H9 (cell line): ENCODE measurements around the gene FAM193B. TPM values are rescaled to one million over a fixed set of nuclear protein-coding genes. Genes with fewer than 3 reads are reported as not detected.

Source experiments
- DNase-seq: peaks from one replicate; pipeline ENCODE4 v3.0.0-alpha.2; 2017
- H2AFZ ChIP-seq: one replicate; pipeline ENCODE4 v1.6.1; 2013; ENCODE audit warnings: mild to moderate bottlenecking, low read length, control low read depth, moderate library complexity
- H2AK5ac ChIP-seq: 2 replicates; pipeline ENCODE4 v1.6.1; 2013; ENCODE audit warnings: low read length, control low read depth, mixed read lengths; ENCODE audit not compliant: insufficient read length
- H2BK120ac ChIP-seq: one replicate; pipeline ENCODE4 v1.6.1; 2013; ENCODE audit warnings: low read depth, mild to moderate bottlenecking, low read length, control low read depth, inconsistent platforms; ENCODE audit not compliant: poor library complexity, severe bottlenecking
- H2BK12ac ChIP-seq: 2 replicates; pipeline ENCODE4 v1.6.1; 2013; ENCODE audit warnings: low read length, control low read depth, mixed read lengths, low read depth; ENCODE audit not compliant: insufficient read length
- H2BK15ac ChIP-seq: 2 replicates; pipeline ENCODE4 v1.6.1; 2013; ENCODE audit warnings: low read depth, low read length, control low read depth
- H2BK20ac ChIP-seq: one replicate; pipeline ENCODE4 v1.6.1; 2013; ENCODE audit warnings: low read depth, mild to moderate bottlenecking, low read length, control low read depth, inconsistent platforms; ENCODE audit not compliant: poor library complexity, severe bottlenecking
- H2BK5ac ChIP-seq: 2 replicates; pipeline ENCODE4 v1.6.1; 2013; ENCODE audit warnings: low read length, control low read depth, mixed read lengths; ENCODE audit not compliant: insufficient read length
- H3K14ac ChIP-seq: 2 replicates; pipeline ENCODE4 v1.6.1; 2013; ENCODE audit warnings: low read length, control low read depth; ENCODE audit not compliant: insufficient read depth
- H3K18ac ChIP-seq: 2 replicates; pipeline ENCODE4 v1.6.1; 2013; ENCODE audit warnings: low read depth, mild to moderate bottlenecking, mixed read lengths, low read length, control low read depth; ENCODE audit not compliant: insufficient read length
- H3K23ac ChIP-seq: 2 replicates; pipeline ENCODE4 v1.6.1; 2013; ENCODE audit warnings: low read length, control low read depth, mixed read lengths, low read depth; ENCODE audit not compliant: insufficient read length
- H3K23me2 ChIP-seq: 2 replicates; pipeline ENCODE4 v1.6.1; 2013; ENCODE audit warnings: low read depth, mild to moderate bottlenecking, mixed read lengths, low read length, control low read depth; ENCODE audit not compliant: insufficient read length, poor library complexity, severe bottlenecking
- H3K27ac ChIP-seq: 2 replicates; pipeline ENCODE4 v1.5.1; 2013; ENCODE audit warnings: low read length, control low read depth, mixed read lengths, low read depth; ENCODE audit not compliant: insufficient read length
- H3K27me3 ChIP-seq: 2 replicates; pipeline ENCODE4 v1.6.1; 2013; ENCODE audit warnings: low read length, control low read depth, inconsistent platforms; ENCODE audit not compliant: insufficient read depth
- H3K4ac ChIP-seq: 2 replicates; pipeline ENCODE4 v1.6.1; 2013; ENCODE audit warnings: low read depth, mild to moderate bottlenecking, control low read depth, inconsistent platforms, low read length, moderate library complexity
- H3K4me1 ChIP-seq: 2 replicates; pipeline ENCODE4 v1.6.1; 2013; ENCODE audit warnings: low read length, control low read depth, inconsistent platforms; ENCODE audit not compliant: insufficient read depth
- H3K4me2 ChIP-seq: 2 replicates; pipeline ENCODE4 v1.6.1; 2013; ENCODE audit warnings: low read length, control low read depth, mixed read lengths; ENCODE audit not compliant: insufficient read length, insufficient read depth
- H3K56ac ChIP-seq: 2 replicates; pipeline ENCODE4 v1.6.1; 2013; ENCODE audit warnings: low read depth, mild to moderate bottlenecking, mixed read lengths, low read length, control low read depth; ENCODE audit not compliant: insufficient read length
- H3K79me1 ChIP-seq: 2 replicates; pipeline ENCODE4 v1.6.1; 2013; ENCODE audit warnings: low read depth, mild to moderate bottlenecking, moderate library complexity, low read length, control low read depth, inconsistent platforms; ENCODE audit not compliant: insufficient read depth, poor library complexity, severe bottlenecking
- H3K79me2 ChIP-seq: 2 replicates; pipeline ENCODE4 v1.6.1; 2013; ENCODE audit warnings: low read length, control low read depth, inconsistent platforms; ENCODE audit not compliant: insufficient read depth
- H3K9ac ChIP-seq: 2 replicates; pipeline ENCODE4 v1.6.1; 2013; ENCODE audit warnings: low read length, control low read depth, mixed read lengths; ENCODE audit not compliant: insufficient read length; ENCODE audit errors: extremely low read depth
- H3K9me3 ChIP-seq: one replicate; pipeline ENCODE4 v1.6.1; 2013; ENCODE audit warnings: low read depth, low read length, inconsistent platforms; ENCODE audit not compliant: control insufficient read depth
- H3T11ph ChIP-seq: one replicate; pipeline ENCODE4 v1.6.1; 2013; ENCODE audit warnings: mild to moderate bottlenecking, low read length, control low read depth, inconsistent platforms
- H4K20me1 ChIP-seq: one replicate; pipeline ENCODE4 v1.6.1; 2013; ENCODE audit not compliant: control insufficient read depth, insufficient read length, insufficient read depth
- H4K5ac ChIP-seq: 2 replicates; pipeline ENCODE4 v1.6.1; 2013; ENCODE audit warnings: low read depth, mild to moderate bottlenecking, mixed read lengths, low read length, control low read depth; ENCODE audit not compliant: insufficient read length
- H4K8ac ChIP-seq: replicated peaks from 2 replicates; pipeline ENCODE4 v1.6.1; 2013; ENCODE audit warnings: low read length, control low read depth, mixed read lengths, low read depth; ENCODE audit not compliant: insufficient read length
- H4K91ac ChIP-seq: 2 replicates; pipeline ENCODE4 v1.6.1; 2013; ENCODE audit warnings: low read depth, mild to moderate bottlenecking, moderate library complexity, mixed read lengths, low read length, control low read depth; ENCODE audit not compliant: insufficient read length
- H3K27ac Mint-ChIP-seq, 3 experiments: 2 replicates in 2 of 3; 3 replicates in 1 of 3; pipeline ENCODE4 v1.8.0; 2020 to 2021; ENCODE audit warnings: mixed read lengths in 3 of 3, mild to moderate bottlenecking in 1 of 3, moderate library complexity in 1 of 3
- H3K27me3 Mint-ChIP-seq: 2 replicates; pipeline ENCODE4 v1.8.0; 2021; ENCODE audit warnings: low read depth, mild to moderate bottlenecking, moderate library complexity, mixed read lengths
- H3K36me3 Mint-ChIP-seq, 3 experiments: 2 replicates in 2 of 3; 3 replicates in 1 of 3; pipeline ENCODE4 v1.8.0; 2020 to 2021; ENCODE audit warnings: low read depth in 3 of 3, mixed read lengths in 3 of 3; ENCODE audit not compliant: insufficient read depth in 1 of 3
- H3K4me1 Mint-ChIP-seq, 2 experiments: 2 replicates each; pipeline ENCODE4 v1.8.0; 2020; ENCODE audit warnings: mixed read lengths in 2 of 2
- H3K4me3 Mint-ChIP-seq, 2 experiments: 2 replicates in 1 of 2; 3 replicates in 1 of 2; pipeline ENCODE4 v1.8.0; 2020 to 2021; ENCODE audit warnings: mild to moderate bottlenecking in 2 of 2, mixed read lengths in 2 of 2, moderate library complexity in 1 of 2
- H3K9me3 Mint-ChIP-seq, 2 experiments: 2 replicates in 1 of 2; 3 replicates in 1 of 2; pipeline ENCODE4 v1.8.0; 2020; ENCODE audit warnings: mild to moderate bottlenecking in 2 of 2, mixed read lengths in 2 of 2, moderate library complexity in 1 of 2
- CTCF ChIP-seq: fragments of 200-600 bp; sonication (generic); conservative IDR thresholded peaks from 3 replicates; pipeline ENCODE4 v1.8.0; 2021; ENCODE audit warnings: antibody characterized with exemption, mild to moderate bottlenecking
- WGBS: extraction: QIAGEN DNeasy Blood & Tissue Kit; methylation state at CpG from one replicate; pipeline ENCODE4 v1.1.7; 2013; ENCODE audit warnings: missing lambda C conversion rate, low lambda C conversion rate, mixed read lengths; ENCODE audit not compliant: insufficient read length; ENCODE audit errors: extremely low coverage; 5-methylcytosine and 5-hydroxymethylcytosine counted together
- total RNA-seq: library from RNA; stranded (reverse); gene quantifications from 2 replicates; pipeline ENCODE4 v1.2.1, GENCODE V29; 2021

Gene FAM193B
- total RNA-seq, 1 experiment from 2014 or later = 71.5 TPM

- H2BK120ac ChIP-seq = no peak overlapping the region
- no peak overlapping the region for H2AK5ac ChIP-seq
- Mint-ChIP-seq H3K4me1 (peaks cover 33 to 44% of the 10 kb centered on the region in 2 experiments), H3K36me3 (peaks cover 0 to 7% (median 0%) of the 10 kb centered on the region in 3 experiments; a peak in 2 of 7 replicates), H3K4me3 (no peak overlapping the region), H3K27ac (no peak overlapping the region), H3K27me3 (peaks cover 29% of the 10 kb centered on the region), H3K9me3 (no peaks in the 10 kb centered on the region)
- no peak overlapping the region for H3K4ac ChIP-seq
- H3K4me1 ChIP-seq = peaks cover 5% of the 10 kb centered on the region; the same call in 1 of the 2 replicates
- H2BK12ac ChIP-seq = no peak overlapping the region
- no peaks in the 10 kb centered on the region for H3K79me2 ChIP-seq
- H3K23me2 ChIP-seq = peaks cover 4% of the 10 kb centered on the region
- no peak overlapping the region for H3K23ac ChIP-seq
- H4K20me1 ChIP-seq = no peaks in the 10 kb centered on the region
- no peak overlapping the region for H3K27ac ChIP-seq
- no peak overlapping the region for H4K91ac ChIP-seq
- no peak overlapping the region for H2BK15ac ChIP-seq
- H3K9me3 ChIP-seq = no peaks in the 10 kb centered on the region
- H2BK5ac ChIP-seq = no peak overlapping the region
- no CpG with 5 or more reads among the region's 6 CpGs for WGBS
- no peak overlapping the region for H2AFZ ChIP-seq
- no peak overlapping the region for H3T11ph ChIP-seq
- no peaks in the 10 kb centered on the region for H3K79me1 ChIP-seq
- no peak overlapping the region for H4K5ac ChIP-seq
- H3K9ac ChIP-seq = no peak overlapping the region
- no peak overlapping the region for H3K56ac ChIP-seq
- H3K4me2 ChIP-seq = no peak overlapping the region
- H3K14ac ChIP-seq = no peak overlapping the region
- H2BK20ac ChIP-seq = no peak overlapping the region
- H3K27me3 ChIP-seq = no peaks in the 10 kb centered on the region; the same call in 1 of the 2 replicates
- H4K8ac ChIP-seq = no peak overlapping the region
- no peak overlapping the region for H3K18ac ChIP-seq
- DNase-seq = no peak
- TF ChIP-seq CTCF = no peak
These were observed 54.5 kb downstream of the FAM193B start for GRCh38 chr5:177499842-177500241.
